K562 (cell line): ENCODE results near the gene CD164L2. TPM values are rescaled to one million over a fixed set of nuclear protein-coding genes. Genes with fewer than 3 reads are reported as not detected.

Source experiments
- ATAC-seq: fragments of 200-7000 bp; cut with Tn5 transposase; 3 replicates; pipeline ENCODE4 v1.9.1; 2020; ENCODE audit warnings: moderate library complexity
- BruUV-seq: library from RNA; stranded (reverse); fragments of 400-500 nt; replicated peaks from 2 replicates; lab custom pipeline; 2021; lab: Mats Ljungman, UMichigan
- CTCF ChIA-PET: fragments of 300-600 bp; formaldehyde crosslinking; extraction: SDS; loops from one replicate; lab custom pipeline; 2021; ENCODE audit warnings: low intra/inter-chr PET ratio; lab: Yijun Ruan, JAX
- POLR2A ChIA-PET: fragments of 300-600, 350-650 bp; sonication (Branson Sonifier 250); formaldehyde crosslinking; extraction: SDS; loops from one replicate; lab custom pipeline; 2021; ENCODE audit warnings: antibody characterized with exemption, inconsistent platforms; lab: Yijun Ruan, JAX
- DNase-seq, 4 experiments: peaks; one replicate each; pipeline versions ENCODE4 v3.0.0 to v3.0.0-alpha.2; 2011 to 2018; ENCODE audit warnings: low spot score in 3 of 4, mixed read lengths in 3 of 4; ENCODE audit errors: extremely low read depth in 1 of 4
- FAIRE-seq: peaks from 2 replicates; lab custom pipeline; 2011; peaks lifted over from hg19 to GRCh38; lab: Jason Lieb, UNC
- H2AFZ ChIP-seq: 2 replicates; pipeline ENCODE4 v1.6.0; 2011; ENCODE audit warnings: low read depth, low read length, control low read depth, inconsistent platforms
- H3K27ac ChIP-seq: fragments of 200-600 bp; 3 replicates; pipeline ENCODE4 v1.8.0; 2011; ENCODE audit warnings: low read depth, mild to moderate bottlenecking, control low read depth, inconsistent platforms, low read length, moderate library complexity, mixed read lengths; ENCODE audit errors: extremely low read depth
- H3K27me3 ChIP-seq, 2 experiments: fragments of 300-600 bp in 1 of 2; 2 replicates in 1 of 2; 3 replicates in 1 of 2; pipeline versions ENCODE4 v1.6.0 to v1.8.0; 2011; ENCODE audit warnings: inconsistent platforms in 2 of 2, low read length in 2 of 2, mild to moderate bottlenecking in 1 of 2, mixed read lengths in 1 of 2, moderate library complexity in 1 of 2; ENCODE audit not compliant: control insufficient read depth in 2 of 2, insufficient read depth in 2 of 2
- H3K36me3 ChIP-seq: fragments of 300-600 bp; 3 replicates; pipeline ENCODE4 v1.8.0; 2011; ENCODE audit warnings: mild to moderate bottlenecking, low read length, inconsistent platforms; ENCODE audit not compliant: control insufficient read depth, insufficient read depth
- H3K4me1 ChIP-seq, 2 experiments: fragments of 200-600 bp in 1 of 2; replicated peaks in 1 of 2; 2 replicates in 1 of 2; 3 replicates in 1 of 2; pipeline versions ENCODE4 v1.5.1 to v1.8.0; 2011; ENCODE audit warnings: inconsistent platforms in 2 of 2, low read length in 2 of 2, mild to moderate bottlenecking in 1 of 2, mixed read lengths in 1 of 2, moderate library complexity in 1 of 2; ENCODE audit not compliant: control insufficient read depth in 2 of 2, insufficient read depth in 2 of 2
- H3K4me2 ChIP-seq: 2 replicates; pipeline ENCODE4 v1.6.1; 2011; ENCODE audit warnings: low read length, control low read depth, inconsistent platforms, mixed read lengths; ENCODE audit not compliant: insufficient read depth
- H3K4me3 ChIP-seq: fragments of 200-600 bp; sonication (generic), shearing (Covaris generic); 2 replicates; pipeline ENCODE4 v1.5.1; 2016; ENCODE audit warnings: control low read depth, inconsistent platforms
- H3K79me2 ChIP-seq: fragments of 200-600 bp; 3 replicates; pipeline ENCODE4 v1.8.0; 2011; ENCODE audit warnings: low read length, inconsistent platforms; ENCODE audit not compliant: control insufficient read depth, insufficient read depth
- H3K9ac ChIP-seq, 2 experiments: 2 replicates each; pipeline versions ENCODE4 v1.6.0 to v1.6.1; 2011; ENCODE audit warnings: low read depth in 2 of 2, low read length in 2 of 2, control low read depth in 1 of 2, inconsistent platforms in 1 of 2, mild to moderate bottlenecking in 1 of 2, mixed read lengths in 1 of 2; ENCODE audit not compliant: insufficient read depth in 1 of 2
- H3K9me1 ChIP-seq: one replicate; pipeline ENCODE4 v1.6.0; 2011; ENCODE audit warnings: inconsistent platforms, mild to moderate bottlenecking, low read length, moderate library complexity; ENCODE audit not compliant: control insufficient read depth, insufficient read depth
- H3K9me3 ChIP-seq: replicated peaks from 2 replicates; pipeline ENCODE4 v1.5.1; 2011; ENCODE audit warnings: low read depth, low read length, inconsistent platforms; ENCODE audit not compliant: control insufficient read depth, insufficient read depth
- H4K20me1 ChIP-seq: replicated peaks from 2 replicates; pipeline ENCODE4 v1.6.1; 2011; ENCODE audit warnings: low read length, inconsistent platforms, mixed read lengths; ENCODE audit not compliant: control insufficient read depth, insufficient read depth
- ARNT ChIP-seq, 2 experiments: fragments of 450-650 bp; IDR thresholded peaks; 2 replicates each; pipeline ENCODE4 v1.6.1; 2016; ENCODE audit warnings: mild to moderate bottlenecking in 1 of 2
- BDP1 ChIP-seq: IDR thresholded peaks from 3 replicates; pipeline ENCODE4 v1.6.1; 2011; ENCODE audit not compliant: insufficient read length, insufficient read depth
- CREM ChIP-seq: IDR thresholded peaks from 2 replicates; pipeline ENCODE4 v1.6.1; 2014; ENCODE audit warnings: antibody characterized with exemption, low read depth
- FOXK2 ChIP-seq, 2 experiments: fragments of 450-650 bp; IDR thresholded peaks in 1 of 2; conservative IDR thresholded peaks in 1 of 2; 2 replicates each; pipeline ENCODE4 v1.6.1; 2016; ENCODE audit warnings: low read depth in 2 of 2, mild to moderate bottlenecking in 1 of 2
- GTF2E2 ChIP-seq: fragments of 200-800 bp; sonication (Bioruptor generic); IDR thresholded peaks from 2 replicates; pipeline ENCODE4 v1.6.1; 2016; ENCODE audit warnings: missing genetic modification characterization, missing compliant biosample characterization
- KDM5B ChIP-seq: fragments of 200-600 bp; sonication (generic); IDR thresholded peaks from 2 replicates; pipeline ENCODE4 v1.6.1; 2012; ENCODE audit warnings: low read depth, mild to moderate bottlenecking, moderate library complexity, low read length, control low read depth, inconsistent platforms; ENCODE audit not compliant: insufficient replicate concordance
- MAFK ChIP-seq: IDR thresholded peaks from 2 replicates; pipeline ENCODE4 v1.6.1; 2011; ENCODE audit warnings: low read length, improper control_type of control experiment
- POLR2G ChIP-seq: fragments of 200-400 bp; formaldehyde crosslinking; IDR thresholded peaks from 2 replicates; pipeline ENCODE4 v1.6.1; 2017; ENCODE audit warnings: low read depth, mild to moderate bottlenecking, antibody characterized with exemption, low read length, moderate library complexity
- PYGO2 ChIP-seq: fragments of 450-650 bp; IDR thresholded peaks from 2 replicates; pipeline ENCODE4 v1.6.1; 2016; ENCODE audit warnings: mild to moderate bottlenecking, missing genetic modification characterization, moderate library complexity, missing compliant biosample characterization
- SIN3A ChIP-seq, 2 experiments: fragments of 150-350 bp in 1 of 2; IDR thresholded peaks; 2 replicates each; pipeline ENCODE4 v1.6.1; 2011 to 2016; ENCODE audit warnings: borderline replicate concordance in 2 of 2, low read depth in 2 of 2, low read length in 2 of 2, mild to moderate bottlenecking in 2 of 2, moderate library complexity in 2 of 2; ENCODE audit not compliant: control insufficient read depth in 1 of 2
- SUPT5H ChIP-seq: fragments of 450-650 bp; IDR thresholded peaks from 2 replicates; pipeline ENCODE4 v1.6.1; 2016
- XRCC4 ChIP-seq: IDR thresholded peaks from one replicate; pipeline ENCODE4 v1.6.1; 2011; ENCODE audit not compliant: insufficient read depth, insufficient read length; ENCODE audit errors: extremely low read depth
- ZFP36 ChIP-seq: fragments of 150-350 bp; IDR thresholded peaks from 2 replicates; pipeline ENCODE4 v1.6.1; 2018; ENCODE audit warnings: low read length, low read depth; ENCODE audit not compliant: partially characterized antibody
- ZNF140 ChIP-seq: fragments of 250-450 bp; sonication (Bioruptor Pico); IDR thresholded peaks from 2 replicates; pipeline ENCODE4 v1.8.0; 2021; ENCODE audit warnings: moderate library complexity, mild to moderate bottlenecking, inconsistent platforms
- ZNF174 ChIP-seq: fragments of 250-450 bp; sonication (Bioruptor Pico); IDR thresholded peaks from 2 replicates; pipeline ENCODE4 v1.4.0; 2020; ENCODE audit warnings: mild to moderate bottlenecking
- WGBS: fragments of 100-300 bp; shearing (Covaris generic); methylation state at CpG from one replicate; pipeline ENCODE4 v1.1.6; 2016; ENCODE audit warnings: low coverage, mixed read lengths; ENCODE audit not compliant: insufficient coverage; ENCODE audit errors: missing lambda C conversion rate; 5-methylcytosine and 5-hydroxymethylcytosine counted together
- in situ Hi-C: fragments of 300-500 bp; cut with MboI; formaldehyde crosslinking; loops from 4 replicates; pipeline ENCODE4 v1.15.0; 2018; ENCODE audit warnings: inconsistent platforms, mixed read lengths
- intact Hi-C: fragments of 100-400 bp; cut with micrococcal nuclease; formaldehyde crosslinking; loops from 2 replicates; pipeline ENCODE4 v1.14.2; 2022
- polyA plus RNA-seq, 8 experiments: library from polyadenylated mRNA; depleted of rRNA in 4 of 8; stranded (reverse) in 5 of 8; unstranded in 3 of 8; fragments of >200 nt; fragmentation: Nextera tagmentation in 2 of 8; fragmentation: Illumina TruSeq in 1 of 8; extraction: Ambion mirVana in 2 of 8; extraction: Trizol in 1 of 8; gene quantifications; 2 replicates each; pipeline versions ENCODE4 v1.2.1 to v1.2.3, GENCODE V29; 2011 to 2014; ENCODE audit warnings: inconsistent platforms in 1 of 8, missing spikeins in 1 of 8
- total RNA-seq, 7 experiments: library from RNA; depleted of rRNA in 6 of 7; stranded (reverse); fragments of >200 nt in 6 of 7; fragmentation: Illumina TruSeq in 2 of 7; extraction: Trizol in 2 of 7; gene quantifications; 2 replicates each; pipeline versions ENCODE4 v1.2.1 to v1.2.3, GENCODE V29; 2011 to 2021; ENCODE audit warnings: low replicate concordance in 1 of 7
- TF ChIP-seq, protein P1 (sequence below): fragments of 450-650 bp; formaldehyde crosslinking; IDR thresholded peaks from 2 replicates; pipeline ENCODE4 v1.4.0; 2022; ENCODE audit warnings: mild to moderate bottlenecking, moderate library complexity
- TF ChIP-seq, protein P2 (sequence below): sonication (generic); formaldehyde crosslinking; IDR thresholded peaks from 2 replicates; pipeline ENCODE4 v1.8.1; 2023; ENCODE audit warnings: mild to moderate bottlenecking, missing genetic modification reagents

Gene CD164L2
- total and polyA plus RNA-seq, 9 of the 15 experiments (the other 6 are each of a cell fraction or from before 2014, with no cell fraction given) = 0.08 to 0.92 (median 0.38) TPM; not detected in 1

DNA sequence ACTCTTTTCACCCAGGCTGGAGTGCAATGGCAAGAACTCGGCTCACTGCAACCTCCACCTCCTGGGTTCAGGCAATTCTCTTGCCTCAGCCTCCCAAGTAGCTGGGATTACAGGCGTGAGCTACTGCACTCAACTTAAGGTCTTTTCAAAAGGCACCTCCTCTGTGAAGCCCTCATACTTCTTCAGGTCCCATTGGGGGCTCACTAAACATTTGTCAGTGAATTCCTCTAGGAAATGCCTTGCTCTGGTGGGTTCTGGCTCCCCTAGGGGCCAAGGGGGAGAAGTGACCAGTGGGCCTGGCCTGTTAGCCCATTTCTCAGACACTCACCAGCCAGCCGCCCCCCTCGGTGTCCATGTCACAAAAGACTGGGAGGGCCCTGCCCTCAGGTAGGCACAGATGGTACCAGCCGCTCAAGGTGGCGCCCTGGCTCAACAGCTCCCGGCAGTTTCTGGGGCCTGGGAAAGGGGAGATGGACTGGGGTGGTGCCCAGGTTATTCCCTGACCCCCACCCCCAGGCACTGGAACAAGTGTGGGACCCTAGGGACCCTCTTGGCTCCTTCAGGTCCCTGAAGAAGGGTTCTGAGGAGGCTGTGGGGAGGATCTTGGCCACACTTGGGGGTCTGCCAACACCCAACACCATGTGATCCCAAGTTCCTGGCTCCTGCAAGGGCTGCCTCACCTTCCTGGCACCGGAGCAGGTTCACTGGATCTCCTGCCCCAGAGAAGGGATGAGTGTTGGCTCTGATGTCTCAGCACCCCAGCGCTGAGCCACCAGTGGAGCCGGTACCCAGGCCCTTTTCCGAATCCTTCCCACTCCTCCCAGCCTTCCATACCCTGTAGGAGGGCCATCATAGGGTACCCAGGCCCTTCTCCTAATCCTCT lies 10.1 kb downstream of the CD164L2 start:
- peak; percentile 87 for ATAC-seq
- WGBS = 56% methylated on average over 9 of the region's 11 CpGs
- H3K27me3 ChIP-seq = no peaks in the 10 kb centered on the region
- no peaks in the 10 kb centered on the region for H3K79me2 ChIP-seq
- H3K9ac ChIP-seq = 0 out of 4 replicates have a peak overlapping the region, but pooled peaks of 1 of the 2 experiments have one; percentile 24
- in situ Hi-C loops (no loop called here), intact Hi-C loops (loop anchor here (1.0 to 5.0 kb wide), 2 partner anchors 41 to 71 kb away; no protein-coding TSS in a partner anchor)
- peak overlapping the region; percentile 17; the same call in 1 of the 2 replicates for H3K4me2 ChIP-seq
- no TSS peak for BruUV-seq
- H3K4me1 ChIP-seq = peaks cover 7 to 26% of the 10 kb centered on the region in 2 experiments; a peak in 4 of 5 replicates
- ChIA-PET CTCF (interaction anchor here (0.6 to 1.5 kb wide), 3 partner anchors 40 to 111 kb away, joined by 3 to 7 read pairs (median 5); no protein-coding TSS in a partner anchor), POLR2A (interaction anchor here (0.6 to 0.8 kb wide), 2 partner anchors 10 to 333 kb away, joined by 3 to 4 read pairs; partner anchors contain the start of gene CD164L2)
- H3K36me3 ChIP-seq = no peaks in the 10 kb centered on the region
- DNase-seq = peak; percentile 71 to 78 (median 72)
- H3K9me1 ChIP-seq = no peaks in the 10 kb centered on the region
- peak overlapping the region; percentile 77 for H2AFZ ChIP-seq
- FAIRE-seq = no peak
- no peaks in the 10 kb centered on the region for H3K9me3 ChIP-seq
- no peaks in the 10 kb centered on the region for H4K20me1 ChIP-seq
- H3K27ac ChIP-seq = no peak overlapping the region
- no peak overlapping the region for H3K4me3 ChIP-seq
- TF ChIP-seq PYGO2 (tag) = no peak
- peak in 1 of 2 experiments; percentile 44; a peak in 1 of 4 replicates for TF ChIP-seq ARNT (IDR thresholded peaks at IDR 0.05)
- no peak for TF ChIP-seq MAFK
- no peak for TF ChIP-seq XRCC4
- TF ChIP-seq, protein P1, sequence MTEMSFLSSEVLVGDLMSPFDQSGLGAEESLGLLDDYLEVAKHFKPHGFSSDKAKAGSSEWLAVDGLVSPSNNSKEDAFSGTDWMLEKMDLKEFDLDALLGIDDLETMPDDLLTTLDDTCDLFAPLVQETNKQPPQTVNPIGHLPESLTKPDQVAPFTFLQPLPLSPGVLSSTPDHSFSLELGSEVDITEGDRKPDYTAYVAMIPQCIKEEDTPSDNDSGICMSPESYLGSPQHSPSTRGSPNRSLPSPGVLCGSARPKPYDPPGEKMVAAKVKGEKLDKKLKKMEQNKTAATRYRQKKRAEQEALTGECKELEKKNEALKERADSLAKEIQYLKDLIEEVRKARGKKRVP (CRISPR knock-in tag) = no peak
- TF ChIP-seq KDM5B = no peak
- no peak for TF ChIP-seq CREM
- no peak for TF ChIP-seq ZNF174 (CRISPR knock-in tag)
- TF ChIP-seq SUPT5H = no peak
- no peak for TF ChIP-seq SIN3A (IDR thresholded peaks at IDR 0.05; ENCODE audit: borderline replicate concordance in 2 of 2, control insufficient read depth in 1 of 2, low read depth in 2 of 2, low read length in 2 of 2)
- TF ChIP-seq ZNF140 (CRISPR knock-in tag) = no peak
- no peak for TF ChIP-seq POLR2G
- peak; percentile 91 for TF ChIP-seq ZFP36
- TF ChIP-seq, protein P2, sequence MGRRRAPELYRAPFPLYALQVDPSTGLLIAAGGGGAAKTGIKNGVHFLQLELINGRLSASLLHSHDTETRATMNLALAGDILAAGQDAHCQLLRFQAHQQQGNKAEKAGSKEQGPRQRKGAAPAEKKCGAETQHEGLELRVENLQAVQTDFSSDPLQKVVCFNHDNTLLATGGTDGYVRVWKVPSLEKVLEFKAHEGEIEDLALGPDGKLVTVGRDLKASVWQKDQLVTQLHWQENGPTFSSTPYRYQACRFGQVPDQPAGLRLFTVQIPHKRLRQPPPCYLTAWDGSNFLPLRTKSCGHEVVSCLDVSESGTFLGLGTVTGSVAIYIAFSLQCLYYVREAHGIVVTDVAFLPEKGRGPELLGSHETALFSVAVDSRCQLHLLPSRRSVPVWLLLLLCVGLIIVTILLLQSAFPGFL (CRISPR knock-in tag) = no peak
- TF ChIP-seq FOXK2 (conservative IDR thresholded peaks at IDR 0.05 in 1 of 2, IDR thresholded peaks at IDR 0.05 in 1 of 2; ENCODE audit: low read depth in 2 of 2) = no peak
- TF ChIP-seq GTF2E2 = no peak
- TF ChIP-seq BDP1 = no peak
